ENCODE results near the gene CTPS1.

Gene CTPS1

DNA sequence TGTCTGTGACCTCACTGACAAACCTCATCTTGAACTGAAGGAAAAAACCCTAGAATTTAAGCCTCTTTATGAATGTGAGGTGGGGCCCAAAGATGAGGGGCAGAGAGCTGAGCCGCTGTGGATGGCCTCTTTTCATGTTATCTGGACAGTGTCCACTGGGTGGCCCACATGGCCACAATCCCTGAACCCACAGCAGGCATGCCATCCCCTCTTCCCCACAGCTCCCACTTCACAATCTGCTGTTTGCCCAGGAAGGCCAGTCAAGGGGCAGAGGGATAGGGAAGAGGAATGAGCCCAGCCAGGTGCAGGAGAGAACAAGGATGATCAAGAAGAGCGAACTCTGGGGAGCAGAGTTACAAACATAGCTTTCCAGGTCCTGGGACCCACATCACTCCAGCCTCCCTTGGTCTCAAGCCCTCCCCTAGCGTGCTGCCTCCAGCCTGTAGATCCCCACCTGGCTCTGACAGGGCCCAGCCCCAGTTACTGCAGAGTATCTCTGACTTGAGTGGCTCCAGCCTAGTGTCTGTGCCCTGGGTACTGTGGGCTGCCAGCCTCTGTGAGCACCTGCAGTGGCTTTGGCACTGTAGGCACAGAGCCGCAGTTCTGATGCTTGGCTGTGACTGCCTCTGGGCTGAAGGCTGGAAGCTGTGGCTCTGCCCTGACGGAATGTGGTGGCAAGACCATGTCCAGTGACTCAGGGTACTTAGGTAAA lies 43.9 kb downstream of the CTPS1 start:
- DNase-seq (ENCODE audit: low spot score) = no peak

GRCh38 chr1:41024953-41025352 lies 45.5 kb downstream of the CTPS1 start:
- DNase-seq (ENCODE audit: low spot score) = no peak

GRCh38 chr1:41025979-41026819 lies 46.7 kb downstream of the CTPS1 start:
- DNase-seq (ENCODE audit: low spot score) = no peak

- DNase-seq (ENCODE audit: low spot score) = no peak
Observed at GRCh38 chr1:41028034-41028642, 48.6 kb downstream of the CTPS1 start.

DNA sequence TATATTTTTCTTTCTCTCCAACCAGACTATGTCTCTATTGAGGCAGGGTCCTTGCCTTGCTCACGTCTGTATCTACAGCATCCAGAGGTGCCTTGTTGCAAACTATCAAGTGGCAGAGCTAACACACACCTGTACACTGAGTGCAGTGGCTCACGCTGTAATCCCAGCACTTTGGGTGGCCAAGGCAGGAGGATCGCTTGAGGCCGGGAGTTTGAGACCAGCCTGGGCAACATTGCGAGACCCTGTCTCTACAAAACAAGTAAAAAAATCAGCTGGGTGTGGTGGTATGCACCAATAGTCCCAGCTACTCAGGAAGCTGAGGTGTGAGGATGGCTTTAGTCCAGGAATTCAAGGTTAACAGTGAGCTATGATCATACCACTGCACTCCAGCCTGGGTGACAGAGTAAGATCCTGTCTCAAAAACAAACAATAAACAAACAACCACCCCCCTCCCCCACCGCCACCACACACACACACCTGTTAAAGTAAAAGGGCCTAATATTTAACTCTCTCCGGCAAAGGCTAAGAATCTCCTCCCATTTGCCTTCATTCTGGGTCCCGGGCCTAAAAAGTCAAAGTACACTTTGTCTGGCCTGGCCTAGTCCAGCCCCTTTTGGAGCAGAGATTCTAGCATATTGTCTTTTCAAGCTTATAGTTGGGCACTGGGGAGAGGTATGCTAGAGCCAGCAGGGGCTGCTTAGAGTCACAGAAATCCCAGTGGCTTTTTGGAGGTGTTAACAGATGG lies 51.5 kb downstream of the CTPS1 start:
- DNase-seq (ENCODE audit: low spot score) = no peak

DNA sequence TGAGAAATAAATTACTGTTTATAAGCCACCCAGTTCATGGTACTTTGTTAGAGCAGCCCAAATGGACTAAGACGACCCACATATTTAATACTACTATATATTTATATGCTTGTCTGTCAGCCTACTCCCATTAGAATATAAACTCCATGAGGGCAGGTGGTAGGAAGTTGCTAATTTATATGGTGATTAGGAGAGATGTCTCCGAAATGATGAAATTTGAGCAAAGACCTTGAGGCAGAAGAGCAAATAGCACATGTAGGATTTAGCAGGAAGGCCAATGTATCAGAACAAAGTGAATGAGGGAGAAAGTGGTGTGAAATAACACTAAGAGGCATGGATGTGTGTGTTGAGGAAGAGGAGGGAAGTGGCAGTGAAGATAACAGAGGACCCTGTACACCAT lies 52.7 kb downstream of the CTPS1 start:
- DNase-seq (ENCODE audit: low spot score) = no peak

GRCh38 chr1:41033272-41033671 lies 53.8 kb downstream of the CTPS1 start:
- DNase-seq (ENCODE audit: low spot score) = no peak

DNA sequence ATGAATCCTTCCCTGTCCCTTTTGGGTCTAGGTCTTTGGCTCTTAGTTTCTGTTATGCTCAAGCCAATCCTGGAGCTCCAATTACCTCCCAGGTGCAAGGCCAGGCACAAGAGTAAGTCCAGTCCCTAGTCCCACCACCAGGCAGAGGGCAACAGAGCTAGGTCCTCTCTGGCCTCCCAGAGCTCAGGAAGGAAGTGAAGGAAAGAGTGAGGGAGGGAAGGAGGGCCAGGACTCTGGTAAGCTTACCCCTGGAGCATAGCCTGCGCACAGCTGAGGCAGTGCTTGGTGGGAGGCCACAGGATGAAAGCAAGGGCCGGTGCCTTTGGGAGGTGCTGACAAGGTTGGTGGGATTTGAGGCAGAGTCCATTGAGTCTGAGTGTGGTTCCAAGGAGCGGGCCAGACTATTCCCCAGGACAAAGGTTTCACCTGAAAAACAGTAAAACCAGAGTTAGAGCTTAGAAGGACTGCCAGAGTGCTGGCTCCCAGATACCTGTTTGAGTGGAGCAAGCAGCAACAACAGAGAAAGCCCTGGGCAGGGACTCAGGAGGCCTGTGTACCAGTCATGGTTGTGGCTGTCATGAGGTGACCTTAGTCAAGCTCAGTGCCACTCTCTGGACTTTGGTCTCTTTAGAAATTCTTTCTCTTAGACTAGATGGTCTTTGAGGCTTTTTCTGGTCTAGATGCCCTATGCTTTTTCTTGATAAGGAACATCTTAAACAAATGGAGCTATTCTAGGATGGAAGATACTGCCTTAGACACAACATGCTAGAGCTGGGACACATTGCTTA lies 57.8 kb downstream of the CTPS1 start:
- DNase-seq (ENCODE audit: low spot score) = no peak

GRCh38 chr1:41038110-41038509 lies 58.6 kb downstream of the CTPS1 start:
- DNase-seq (ENCODE audit: low spot score) = no peak

DNA sequence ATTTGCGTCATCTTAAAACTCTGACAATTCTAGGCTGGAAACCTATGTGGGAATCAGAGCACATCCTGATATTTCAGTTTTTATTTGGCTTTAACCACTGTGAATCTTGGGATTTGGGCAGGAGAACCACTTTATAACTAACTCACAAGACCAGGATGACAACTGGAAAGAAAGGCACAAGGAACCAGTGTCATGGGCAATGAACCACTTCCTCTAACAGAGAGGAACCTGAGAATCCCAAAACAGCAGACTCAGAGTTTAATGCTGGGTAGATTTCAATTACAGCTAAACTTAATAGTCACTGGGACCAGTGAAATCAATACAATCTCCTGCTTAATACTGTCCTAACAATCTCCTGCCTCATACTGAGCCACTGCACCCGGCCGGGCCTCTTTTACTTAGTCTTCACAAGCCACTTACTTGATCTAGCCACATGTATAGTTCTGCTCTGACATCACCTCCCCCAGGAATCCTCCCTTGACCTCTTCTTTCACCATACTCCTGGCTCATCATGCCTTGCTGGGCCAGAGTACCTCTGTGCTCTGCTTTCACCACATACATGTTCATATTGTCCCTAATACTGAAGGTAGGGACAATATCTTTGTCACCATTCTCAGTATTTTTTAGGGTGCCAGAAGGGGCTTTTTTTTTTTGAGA lies 62.2 kb downstream of the CTPS1 start:
- no peak for DNase-seq (ENCODE audit: low spot score)

DNA sequence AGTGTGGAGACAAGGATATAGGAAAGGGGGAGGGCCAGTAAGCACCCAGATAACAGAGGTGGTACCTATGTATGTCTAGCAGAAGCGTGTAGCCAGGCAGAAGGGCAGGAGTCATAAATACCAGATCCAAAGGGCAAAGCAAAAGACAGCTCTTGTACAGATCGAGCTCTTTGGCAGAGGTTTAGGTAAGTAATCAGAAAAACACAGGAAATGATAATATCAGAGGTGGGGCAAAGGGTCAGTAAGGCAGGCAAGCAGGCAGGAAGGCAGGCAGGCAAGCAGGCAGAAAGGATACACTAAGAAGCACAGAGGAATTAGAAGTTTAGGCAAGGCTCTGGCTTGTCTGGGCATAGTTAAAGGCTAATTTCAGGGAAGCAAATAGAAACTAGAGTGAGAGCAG lies 64.7 kb downstream of the CTPS1 start:
- no peak for DNase-seq (ENCODE audit: low spot score)

GRCh38 chr1:41045740-41046139 lies 66.2 kb downstream of the CTPS1 start:
- peak; percentile 55 for DNase-seq (ENCODE audit: low spot score)

GRCh38 chr1:41046347-41046775 lies 66.9 kb downstream of the CTPS1 start:
- no peak for DNase-seq (ENCODE audit: low spot score)

- no peak for DNase-seq (ENCODE audit: low spot score)
Observed at GRCh38 chr1:41048540-41048939, 69.0 kb downstream of the CTPS1 start.

DNA sequence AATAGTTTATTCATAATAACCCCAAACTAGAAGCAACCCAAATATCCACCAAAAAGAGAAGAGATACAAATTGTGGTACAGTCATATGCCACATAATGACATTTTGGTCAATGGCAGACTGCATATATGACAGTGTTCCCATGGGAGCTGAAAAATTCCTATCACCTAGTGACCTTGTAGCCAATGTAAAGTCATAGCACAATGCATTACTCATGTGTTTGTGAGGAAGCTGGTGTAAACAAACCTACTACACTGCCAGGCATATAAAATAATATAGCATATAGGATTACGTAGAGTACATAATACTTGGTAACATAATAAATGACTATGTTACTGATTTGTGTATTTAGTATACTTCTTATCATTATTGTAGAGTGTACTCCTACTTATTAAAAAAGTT lies 71.5 kb downstream of the CTPS1 start:
- DNase-seq (ENCODE audit: low spot score) = no peak

GRCh38 chr1:41053316-41053715 lies 73.8 kb downstream of the CTPS1 start:
- no peak for DNase-seq (ENCODE audit: low spot score)

GRCh38 chr1:41056907-41057306 lies 77.4 kb downstream of the CTPS1 start:
- no peak for DNase-seq (ENCODE audit: low spot score)
